Measurements from ENCODE around the gene B4GALT2. TPM values are rescaled to one million over a fixed set of nuclear protein-coding genes. Genes with fewer than 3 reads are reported as not detected.

Gene B4GALT2
- total and polyA plus RNA-seq, 9 of the 15 experiments (the other 6 are each of a cell fraction or from before 2014, with no cell fraction given) = 1.3 to 86.8 (median 43.8) TPM

DNA sequence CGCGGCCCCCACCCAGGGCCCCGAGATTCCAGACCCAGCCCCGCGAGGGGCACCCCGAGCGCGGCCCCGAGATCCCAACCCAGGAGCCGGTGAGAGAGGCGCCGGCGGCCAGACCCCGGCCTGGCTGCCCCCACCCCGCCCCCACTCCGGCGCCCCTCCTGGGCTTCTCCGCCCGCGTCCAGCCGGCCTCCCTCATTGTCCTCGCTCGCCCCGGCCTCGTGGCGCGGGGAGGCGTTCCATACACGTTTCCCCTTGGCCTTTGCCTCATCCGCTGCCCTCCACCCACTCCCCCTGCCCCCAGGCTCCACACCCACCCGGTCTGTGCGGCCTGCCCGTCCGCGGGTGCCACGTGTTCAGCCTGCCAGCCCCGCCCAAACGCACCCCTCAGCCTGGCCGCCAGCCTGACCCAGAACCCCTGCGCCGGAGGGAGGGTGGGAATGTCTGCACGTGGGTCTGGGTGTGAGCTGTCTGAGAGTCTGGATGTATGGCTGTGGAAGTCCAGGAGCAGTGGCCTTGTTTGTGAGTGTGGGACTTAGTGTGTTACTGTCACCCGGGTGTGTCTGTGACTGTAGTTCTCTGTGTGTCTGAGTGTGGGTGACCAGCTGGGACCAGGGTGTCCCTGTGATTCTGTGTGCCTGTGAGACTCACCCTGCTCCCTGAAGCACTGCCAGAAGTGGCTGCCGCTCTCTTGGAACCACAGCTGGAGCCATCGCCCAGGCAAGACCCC lies 681 bp downstream of the B4GALT2 start (continued):
- TF ChIP-seq ZNF766 (CRISPR knock-in tag; conservative IDR thresholded peaks at IDR 0.05) (no peak), NR3C1 (CRISPR knock-in tag; IDR thresholded peaks at IDR 0.05) (no peak; the same call in 1 of the 2 replicates), MTA1 (IDR thresholded peaks at IDR 0.05; ENCODE audit: borderline replicate concordance) (no peak), RUNX1 (IDR thresholded peaks at IDR 0.05; ENCODE audit: low read depth) (no peak), PHTF2 (CRISPR knock-in tag; IDR thresholded peaks at IDR 0.05) (no peak), ZNF121 (CRISPR knock-in tag; conservative IDR thresholded peaks at IDR 0.05) (no peak), MXD1 (CRISPR knock-in tag; IDR thresholded peaks at IDR 0.05; ENCODE audit: borderline replicate concordance, poor library complexity, severe bottlenecking) (peak; percentile 40), ZNF785 (CRISPR knock-in tag; IDR thresholded peaks at IDR 0.05) (no peak), NCOA1 (IDR thresholded peaks at IDR 0.05; ENCODE audit: low read depth) (no peak), TFAP4 (CRISPR knock-in tag; IDR thresholded peaks at IDR 0.05; ENCODE audit: borderline replicate concordance) (peak; percentile 78; the same call in 1 of the 2 replicates), SUPT5H (IDR thresholded peaks at IDR 0.05) (peak; percentile 54), FOXA3 (CRISPR knock-in tag; conservative IDR thresholded peaks at IDR 0.05 in 1 of 2, IDR thresholded peaks at IDR 0.05 in 1 of 2) (no peak)
- TF ChIP-seq, protein P1, sequence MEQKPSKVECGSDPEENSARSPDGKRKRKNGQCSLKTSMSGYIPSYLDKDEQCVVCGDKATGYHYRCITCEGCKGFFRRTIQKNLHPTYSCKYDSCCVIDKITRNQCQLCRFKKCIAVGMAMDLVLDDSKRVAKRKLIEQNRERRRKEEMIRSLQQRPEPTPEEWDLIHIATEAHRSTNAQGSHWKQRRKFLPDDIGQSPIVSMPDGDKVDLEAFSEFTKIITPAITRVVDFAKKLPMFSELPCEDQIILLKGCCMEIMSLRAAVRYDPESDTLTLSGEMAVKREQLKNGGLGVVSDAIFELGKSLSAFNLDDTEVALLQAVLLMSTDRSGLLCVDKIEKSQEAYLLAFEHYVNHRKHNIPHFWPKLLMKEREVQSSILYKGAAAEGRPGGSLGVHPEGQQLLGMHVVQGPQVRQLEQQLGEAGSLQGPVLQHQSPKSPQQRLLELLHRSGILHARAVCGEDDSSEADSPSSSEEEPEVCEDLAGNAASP (IDR thresholded peaks at IDR 0.05) = no peak
- TF ChIP-seq, protein P2, sequence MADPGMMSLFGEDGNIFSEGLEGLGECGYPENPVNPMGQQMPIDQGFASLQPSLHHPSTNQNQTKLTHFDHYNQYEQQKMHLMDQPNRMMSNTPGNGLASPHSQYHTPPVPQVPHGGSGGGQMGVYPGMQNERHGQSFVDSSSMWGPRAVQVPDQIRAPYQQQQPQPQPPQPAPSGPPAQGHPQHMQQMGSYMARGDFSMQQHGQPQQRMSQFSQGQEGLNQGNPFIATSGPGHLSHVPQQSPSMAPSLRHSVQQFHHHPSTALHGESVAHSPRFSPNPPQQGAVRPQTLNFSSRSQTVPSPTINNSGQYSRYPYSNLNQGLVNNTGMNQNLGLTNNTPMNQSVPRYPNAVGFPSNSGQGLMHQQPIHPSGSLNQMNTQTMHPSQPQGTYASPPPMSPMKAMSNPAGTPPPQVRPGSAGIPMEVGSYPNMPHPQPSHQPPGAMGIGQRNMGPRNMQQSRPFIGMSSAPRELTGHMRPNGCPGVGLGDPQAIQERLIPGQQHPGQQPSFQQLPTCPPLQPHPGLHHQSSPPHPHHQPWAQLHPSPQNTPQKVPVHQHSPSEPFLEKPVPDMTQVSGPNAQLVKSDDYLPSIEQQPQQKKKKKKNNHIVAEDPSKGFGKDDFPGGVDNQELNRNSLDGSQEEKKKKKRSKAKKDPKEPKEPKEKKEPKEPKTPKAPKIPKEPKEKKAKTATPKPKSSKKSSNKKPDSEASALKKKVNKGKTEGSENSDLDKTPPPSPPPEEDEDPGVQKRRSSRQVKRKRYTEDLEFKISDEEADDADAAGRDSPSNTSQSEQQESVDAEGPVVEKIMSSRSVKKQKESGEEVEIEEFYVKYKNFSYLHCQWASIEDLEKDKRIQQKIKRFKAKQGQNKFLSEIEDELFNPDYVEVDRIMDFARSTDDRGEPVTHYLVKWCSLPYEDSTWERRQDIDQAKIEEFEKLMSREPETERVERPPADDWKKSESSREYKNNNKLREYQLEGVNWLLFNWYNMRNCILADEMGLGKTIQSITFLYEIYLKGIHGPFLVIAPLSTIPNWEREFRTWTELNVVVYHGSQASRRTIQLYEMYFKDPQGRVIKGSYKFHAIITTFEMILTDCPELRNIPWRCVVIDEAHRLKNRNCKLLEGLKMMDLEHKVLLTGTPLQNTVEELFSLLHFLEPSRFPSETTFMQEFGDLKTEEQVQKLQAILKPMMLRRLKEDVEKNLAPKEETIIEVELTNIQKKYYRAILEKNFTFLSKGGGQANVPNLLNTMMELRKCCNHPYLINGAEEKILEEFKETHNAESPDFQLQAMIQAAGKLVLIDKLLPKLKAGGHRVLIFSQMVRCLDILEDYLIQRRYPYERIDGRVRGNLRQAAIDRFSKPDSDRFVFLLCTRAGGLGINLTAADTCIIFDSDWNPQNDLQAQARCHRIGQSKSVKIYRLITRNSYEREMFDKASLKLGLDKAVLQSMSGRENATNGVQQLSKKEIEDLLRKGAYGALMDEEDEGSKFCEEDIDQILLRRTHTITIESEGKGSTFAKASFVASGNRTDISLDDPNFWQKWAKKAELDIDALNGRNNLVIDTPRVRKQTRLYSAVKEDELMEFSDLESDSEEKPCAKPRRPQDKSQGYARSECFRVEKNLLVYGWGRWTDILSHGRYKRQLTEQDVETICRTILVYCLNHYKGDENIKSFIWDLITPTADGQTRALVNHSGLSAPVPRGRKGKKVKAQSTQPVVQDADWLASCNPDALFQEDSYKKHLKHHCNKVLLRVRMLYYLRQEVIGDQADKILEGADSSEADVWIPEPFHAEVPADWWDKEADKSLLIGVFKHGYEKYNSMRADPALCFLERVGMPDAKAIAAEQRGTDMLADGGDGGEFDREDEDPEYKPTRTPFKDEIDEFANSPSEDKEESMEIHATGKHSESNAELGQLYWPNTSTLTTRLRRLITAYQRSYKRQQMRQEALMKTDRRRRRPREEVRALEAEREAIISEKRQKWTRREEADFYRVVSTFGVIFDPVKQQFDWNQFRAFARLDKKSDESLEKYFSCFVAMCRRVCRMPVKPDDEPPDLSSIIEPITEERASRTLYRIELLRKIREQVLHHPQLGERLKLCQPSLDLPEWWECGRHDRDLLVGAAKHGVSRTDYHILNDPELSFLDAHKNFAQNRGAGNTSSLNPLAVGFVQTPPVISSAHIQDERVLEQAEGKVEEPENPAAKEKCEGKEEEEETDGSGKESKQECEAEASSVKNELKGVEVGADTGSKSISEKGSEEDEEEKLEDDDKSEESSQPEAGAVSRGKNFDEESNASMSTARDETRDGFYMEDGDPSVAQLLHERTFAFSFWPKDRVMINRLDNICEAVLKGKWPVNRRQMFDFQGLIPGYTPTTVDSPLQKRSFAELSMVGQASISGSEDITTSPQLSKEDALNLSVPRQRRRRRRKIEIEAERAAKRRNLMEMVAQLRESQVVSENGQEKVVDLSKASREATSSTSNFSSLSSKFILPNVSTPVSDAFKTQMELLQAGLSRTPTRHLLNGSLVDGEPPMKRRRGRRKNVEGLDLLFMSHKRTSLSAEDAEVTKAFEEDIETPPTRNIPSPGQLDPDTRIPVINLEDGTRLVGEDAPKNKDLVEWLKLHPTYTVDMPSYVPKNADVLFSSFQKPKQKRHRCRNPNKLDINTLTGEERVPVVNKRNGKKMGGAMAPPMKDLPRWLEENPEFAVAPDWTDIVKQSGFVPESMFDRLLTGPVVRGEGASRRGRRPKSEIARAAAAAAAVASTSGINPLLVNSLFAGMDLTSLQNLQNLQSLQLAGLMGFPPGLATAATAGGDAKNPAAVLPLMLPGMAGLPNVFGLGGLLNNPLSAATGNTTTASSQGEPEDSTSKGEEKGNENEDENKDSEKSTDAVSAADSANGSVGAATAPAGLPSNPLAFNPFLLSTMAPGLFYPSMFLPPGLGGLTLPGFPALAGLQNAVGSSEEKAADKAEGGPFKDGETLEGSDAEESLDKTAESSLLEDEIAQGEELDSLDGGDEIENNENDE (IDR thresholded peaks at IDR 0.05; ENCODE audit: low read depth, low read length) = no peak

Measured in K562 (cell line).